NOMO-1 treated with dmso at 0.1 percent for 144 hours (cell line): ENCODE measurements around the gene PI4KA.

Experiments used
- DNase-seq: peaks from one replicate; lab custom pipeline; 2025; ENCODE audit not compliant: unreplicated experiment; lab: John Stamatoyannopoulos, UW

The PI4KA gene

GRCh38 chr22:20881869-20882815 is 23.5 kb upstream of the PI4KA start:
- no peak for DNase-seq

GRCh38 chr22:20881231-20881630 is 22.6 kb upstream of the PI4KA start:
- DNase-seq: no peak

- DNase-seq: no peak
Observed at GRCh38 chr22:20877715-20878114, 19.1 kb upstream of the PI4KA start.

GRCh38 chr22:20875296-20875695 is 16.7 kb upstream of the PI4KA start:
- no peak for DNase-seq

- no peak for DNase-seq
Observed at GRCh38 chr22:20873214-20873613, 14.6 kb upstream of the PI4KA start.

- no peak for DNase-seq
Observed at GRCh38 chr22:20869234-20869633, 10.6 kb upstream of the PI4KA start.

GRCh38 chr22:20868025-20868962 is 9.7 kb upstream of the PI4KA start:
- no peak for DNase-seq

- DNase-seq: no peak
Observed at GRCh38 chr22:20867179-20868024, 8.8 kb upstream of the PI4KA start.

- no peak for DNase-seq
Observed at GRCh38 chr22:20866736-20867135, 8.1 kb upstream of the PI4KA start.

- DNase-seq: no peak
Observed at GRCh38 chr22:20865875-20866445, 7.3 kb upstream of the PI4KA start.

- no peak for DNase-seq
Observed at GRCh38 chr22:20865331-20865730, 6.7 kb upstream of the PI4KA start.

- no peak for DNase-seq
Observed at GRCh38 chr22:20864186-20864908, 5.7 kb upstream of the PI4KA start.

GRCh38 chr22:20863366-20863765 is 4.8 kb upstream of the PI4KA start:
- no peak for DNase-seq

- DNase-seq: no peak
Observed at GRCh38 chr22:20862540-20862939, 3.9 kb upstream of the PI4KA start.

- DNase-seq: no peak
Observed at GRCh38 chr22:20859615-20860014, 1.0 kb upstream of the PI4KA start.

- peak; percentile 74 for DNase-seq
Observed at GRCh38 chr22:20857838-20858614, 585 bp downstream of the PI4KA start.

GRCh38 chr22:20857247-20857643 is 1.4 kb downstream of the PI4KA start:
- no peak for DNase-seq

- DNase-seq: no peak
Observed at GRCh38 chr22:20853236-20853660, 5.4 kb downstream of the PI4KA start.

GRCh38 chr22:20852503-20852902 is 6.1 kb downstream of the PI4KA start:
- no peak for DNase-seq
